Epithelial cell of prostate (primary cell): ENCODE results near the gene WHAMM.
"Not testable (repeated sequence)": the region's sequence is repeated elsewhere in the genome, so short reads cannot be mapped to it uniquely, and the experiment has no call there.

Experiments
- DNase-seq: peaks from one replicate; pipeline ENCODE4 v3.0.0-alpha.2; 2011; ENCODE audit warnings: low read depth, low spot score
- H3K27ac ChIP-seq: fragments of 450-650 bp; 2 replicates; pipeline ENCODE4 v1.5.1; 2017; ENCODE audit warnings: mild to moderate bottlenecking

The WHAMM gene

DNA sequence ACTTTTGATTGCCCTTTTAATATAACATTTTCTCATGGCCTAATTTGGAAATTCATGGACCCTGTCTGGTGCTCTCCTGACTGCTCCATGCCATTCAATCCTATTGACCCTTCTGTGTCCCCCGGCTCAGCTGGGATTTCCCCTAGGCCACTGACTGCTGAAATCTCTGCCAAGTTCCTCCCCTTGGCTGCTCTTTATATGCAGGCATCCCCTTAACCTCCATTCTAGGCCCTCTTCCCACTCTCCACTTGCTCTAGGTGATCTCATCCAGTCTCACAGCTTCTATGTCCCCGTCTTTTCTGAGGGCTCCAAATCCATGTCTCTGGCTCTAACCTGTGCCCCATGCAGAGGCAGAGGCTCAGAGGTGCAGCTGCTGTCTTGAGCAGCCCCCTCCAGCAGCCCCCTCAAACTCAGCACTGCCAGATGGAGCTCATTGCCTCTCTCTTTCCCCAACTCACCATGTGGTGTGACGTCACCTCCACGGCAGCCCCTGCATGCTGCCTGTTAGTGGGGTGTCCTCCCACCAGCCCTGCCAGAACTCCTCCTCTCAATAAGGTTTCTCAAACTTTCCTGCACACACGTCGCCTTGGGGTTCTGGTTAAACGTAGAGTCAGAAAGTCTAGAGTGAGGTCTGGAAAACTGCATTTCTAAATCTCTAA, 10.1 kb upstream of the WHAMM start:
- DNase-seq, result no peak
- no peak overlapping the region for H3K27ac ChIP-seq

DNA sequence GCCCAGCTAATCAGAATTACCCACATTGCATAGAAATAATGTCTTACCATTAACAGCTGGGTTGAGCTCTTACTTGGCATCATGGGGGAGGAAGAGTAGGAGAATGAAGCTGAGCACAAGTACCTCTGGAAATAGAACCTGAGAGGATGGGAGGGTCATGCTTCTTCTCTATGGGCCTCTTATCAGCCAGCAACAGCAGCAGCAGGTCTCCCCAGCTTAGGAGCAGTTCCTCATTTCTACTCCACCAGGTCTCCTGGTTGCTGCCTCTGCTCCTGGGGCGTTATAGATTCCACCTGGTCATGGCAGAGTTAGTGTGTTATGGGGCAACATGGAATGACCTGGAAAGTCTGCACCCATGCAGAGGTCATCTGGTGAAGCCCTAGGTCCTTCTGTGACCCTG, 6.9 kb upstream of the WHAMM start:
- no peak for DNase-seq
- no peak overlapping the region for H3K27ac ChIP-seq

DNA sequence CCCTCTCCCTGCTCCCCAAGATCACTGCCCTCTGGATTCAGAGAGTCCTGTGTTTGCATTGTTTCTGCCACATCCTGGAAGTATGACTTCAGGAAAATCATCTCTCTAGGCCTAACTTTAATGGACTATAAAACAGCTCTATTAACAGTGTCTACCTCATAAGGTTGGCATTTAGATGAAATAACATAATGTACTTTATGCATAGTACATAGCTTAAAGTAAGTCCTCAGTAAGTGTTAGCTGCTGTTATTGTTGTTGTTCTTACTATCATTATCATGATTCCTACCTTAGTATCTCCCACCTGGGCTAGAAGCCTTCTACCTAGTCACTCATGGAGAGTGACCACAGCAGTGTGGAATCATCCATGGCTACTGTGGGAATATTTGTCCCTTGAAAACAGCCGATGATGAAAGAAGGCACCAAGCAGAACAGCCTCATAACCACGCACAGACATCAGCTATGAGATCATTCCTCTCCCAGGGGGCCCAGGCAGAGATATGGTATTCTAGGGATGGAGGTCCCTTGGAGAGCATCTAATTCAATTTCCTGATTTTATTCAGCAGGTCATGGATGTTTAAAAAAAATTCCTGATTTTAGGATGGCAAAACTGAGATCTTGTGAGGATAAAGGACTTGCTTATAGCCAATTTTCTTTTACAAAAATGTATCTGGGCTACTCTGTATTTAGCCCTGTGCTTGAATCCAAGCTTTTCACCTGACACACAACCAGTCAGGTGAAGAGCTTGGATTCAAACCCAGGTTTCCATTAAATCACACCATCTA, 5.4 kb upstream of the WHAMM start:
- no peak for DNase-seq
- H3K27ac ChIP-seq, result peak overlapping the region; percentile 37

DNA sequence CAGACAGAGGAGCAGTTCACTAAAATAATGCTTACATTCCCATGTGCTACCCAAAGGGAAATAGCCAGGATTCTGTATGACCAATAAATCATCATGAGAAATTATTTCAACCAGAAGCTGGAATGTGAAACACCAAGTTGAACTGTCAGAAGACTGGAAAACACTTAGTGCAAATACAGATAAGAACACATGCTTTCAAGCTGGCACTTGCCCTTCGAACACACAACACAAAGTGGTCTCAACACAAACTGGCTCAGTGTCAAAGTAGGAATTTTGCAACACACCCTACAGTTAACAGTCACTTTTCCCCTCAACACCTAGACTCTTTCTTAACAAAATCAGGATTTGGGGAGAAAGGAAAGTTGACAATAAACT, 4.9 kb upstream of the WHAMM start:
- peak overlapping the region; percentile 37 for H3K27ac ChIP-seq
- peak; percentile 76 for DNase-seq

DNA sequence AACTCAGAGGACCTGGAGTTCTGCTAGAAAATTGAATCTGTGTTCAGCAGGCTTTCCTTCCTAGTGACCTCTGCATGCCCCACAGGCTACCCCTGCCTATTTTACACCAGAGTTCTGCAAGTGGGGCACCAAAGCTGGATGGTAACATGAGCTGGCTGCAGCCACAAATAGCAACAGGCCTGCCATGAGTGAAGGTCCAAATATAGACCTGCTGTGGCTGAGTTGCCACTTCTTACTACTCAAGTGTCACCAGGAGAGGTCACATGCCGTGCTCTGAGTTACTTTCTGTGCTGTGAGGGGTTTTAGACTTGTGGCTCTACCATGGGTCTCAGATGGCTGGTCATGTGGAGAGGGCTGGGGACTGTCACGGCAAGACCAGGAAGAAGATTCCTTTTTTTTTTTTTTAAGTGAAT, 3.4 kb upstream of the WHAMM start, which contains the start of gene FSD2:
FSD2 (minus strand) TSS at position 76 of the 413 bp plus-strand sequence. CDS start 18,679 bp downstream, outside the sequence.
- no peak for DNase-seq
- no peak within 1 kb of the TSS for H3K27ac ChIP-seq

DNA sequence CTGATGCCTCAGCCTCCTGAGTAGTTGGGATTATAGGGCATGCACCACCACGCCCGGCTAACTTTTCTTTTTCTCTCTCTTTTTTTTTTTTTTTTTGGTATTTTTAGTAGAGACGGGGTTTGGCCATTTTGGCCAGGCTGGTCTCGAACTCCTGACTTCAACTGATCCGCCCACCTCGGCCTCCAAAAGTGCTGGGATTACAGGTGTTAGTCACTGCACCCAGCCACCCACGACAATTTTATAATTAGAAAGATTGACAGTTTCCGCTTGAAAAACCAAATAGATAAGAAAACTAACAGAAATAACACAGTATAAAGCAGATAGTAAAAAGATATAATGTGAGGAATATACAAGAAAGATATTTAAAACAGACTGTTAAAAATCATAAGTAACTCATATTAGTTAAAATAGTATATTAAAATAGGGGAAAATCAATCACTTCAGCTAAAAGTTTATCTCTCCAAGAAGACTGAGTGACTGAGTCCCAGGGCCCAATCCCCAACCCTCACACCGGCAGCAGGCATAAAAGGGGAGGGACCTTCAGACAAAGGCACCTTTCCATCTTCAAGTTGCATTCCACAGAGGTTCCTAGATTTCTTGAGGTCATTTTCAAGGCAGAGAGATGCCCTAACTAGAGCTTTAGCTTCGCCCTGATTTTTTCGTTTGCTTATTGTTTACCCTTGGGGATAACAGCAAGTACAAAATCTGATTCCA, 1.4 kb upstream of the WHAMM start:
- no peak for DNase-seq
- peak overlapping the region; percentile 97 for H3K27ac ChIP-seq

DNA sequence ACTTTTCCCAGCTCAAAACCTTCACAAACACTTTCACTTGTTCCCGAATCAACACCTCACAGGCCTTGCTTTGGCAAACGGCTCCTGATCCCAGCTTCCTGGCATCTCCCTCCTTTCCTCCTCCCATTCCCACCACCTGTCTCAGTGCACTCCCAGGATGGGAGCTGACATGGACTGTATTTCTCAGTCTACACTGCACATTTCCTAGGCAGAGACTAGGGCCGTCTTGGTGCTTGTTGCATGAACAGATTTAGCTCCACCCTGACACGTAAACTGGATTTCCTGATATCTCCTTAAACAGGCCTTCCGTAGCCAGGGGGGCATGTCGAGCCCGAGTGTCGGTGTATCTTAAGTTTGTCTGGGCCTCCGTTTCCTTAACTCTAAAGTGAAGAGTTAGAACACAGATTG, 790 bp upstream of the WHAMM start:
- no peak for DNase-seq
- H3K27ac ChIP-seq, result peak overlapping the region; percentile 97

DNA sequence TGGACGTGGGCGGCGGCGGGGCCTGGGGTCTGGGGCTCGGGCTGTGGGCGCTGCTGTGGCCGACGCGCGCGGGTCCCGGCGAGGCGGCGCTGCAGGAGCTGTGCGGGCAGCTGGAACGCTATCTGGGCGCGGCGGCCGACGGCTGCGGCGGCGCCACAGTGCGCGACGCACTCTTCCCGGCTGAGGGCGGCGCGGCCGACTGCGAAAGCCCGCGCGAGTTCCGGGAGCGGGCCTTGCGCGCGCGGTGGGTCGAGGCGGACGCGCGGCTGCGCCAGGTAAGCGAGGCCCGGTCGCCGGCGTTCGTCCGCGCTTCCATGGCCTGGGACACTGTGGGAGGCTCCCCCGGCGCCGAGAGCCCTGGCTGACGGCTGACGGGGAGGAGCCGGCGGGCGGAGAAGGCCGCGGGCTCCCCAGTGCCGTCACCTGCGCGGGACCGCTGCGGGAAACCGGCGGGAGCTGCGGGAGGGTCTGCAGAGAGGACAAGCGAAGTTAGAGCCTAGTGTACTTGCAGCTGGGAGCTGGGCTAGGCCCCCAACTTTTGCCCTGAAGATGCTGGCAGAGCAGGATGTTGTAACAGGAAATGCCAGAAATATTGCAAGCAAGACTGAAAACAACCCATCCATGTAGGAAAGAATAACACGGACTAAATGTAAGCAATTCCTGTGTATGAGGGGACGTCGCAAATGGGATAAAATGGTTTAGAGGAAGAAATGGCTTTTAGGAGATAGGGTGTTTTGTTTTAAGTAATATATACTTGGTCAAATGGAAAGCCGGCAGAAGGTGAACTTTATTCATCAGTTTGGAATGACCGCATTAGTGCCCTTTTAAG, 847 bp downstream of the WHAMM start:
- DNase-seq, result no peak
- H3K27ac ChIP-seq, result peak overlapping the region; percentile 97

DNA sequence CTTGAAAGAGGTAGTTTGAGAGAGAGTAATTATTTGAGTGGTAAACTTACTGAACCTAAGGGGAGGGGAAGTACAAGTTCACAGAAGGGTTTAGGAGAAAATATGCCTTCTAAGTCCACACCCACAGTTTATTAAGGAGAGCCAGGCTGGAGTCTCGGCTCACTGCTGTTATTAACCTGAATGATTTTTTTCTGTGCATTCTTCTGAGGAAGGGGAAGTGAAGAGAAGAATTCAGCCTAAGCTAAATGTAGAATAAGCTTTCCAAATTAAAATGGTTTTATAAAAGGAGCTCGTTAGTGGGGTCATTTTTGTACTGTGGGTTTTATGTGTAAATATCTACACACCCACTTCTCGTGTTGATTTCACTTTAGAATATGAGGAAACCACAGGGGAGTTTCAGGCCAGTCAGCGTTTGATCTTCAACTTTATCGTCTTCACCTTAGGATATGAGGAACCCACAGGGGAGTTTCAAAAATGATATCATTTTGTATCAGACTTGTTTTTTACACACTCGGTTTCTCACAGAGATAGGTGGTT, 1.5 kb downstream of the WHAMM start:
- H3K27ac ChIP-seq, result peak overlapping the region; percentile 97
- no peak for DNase-seq

DNA sequence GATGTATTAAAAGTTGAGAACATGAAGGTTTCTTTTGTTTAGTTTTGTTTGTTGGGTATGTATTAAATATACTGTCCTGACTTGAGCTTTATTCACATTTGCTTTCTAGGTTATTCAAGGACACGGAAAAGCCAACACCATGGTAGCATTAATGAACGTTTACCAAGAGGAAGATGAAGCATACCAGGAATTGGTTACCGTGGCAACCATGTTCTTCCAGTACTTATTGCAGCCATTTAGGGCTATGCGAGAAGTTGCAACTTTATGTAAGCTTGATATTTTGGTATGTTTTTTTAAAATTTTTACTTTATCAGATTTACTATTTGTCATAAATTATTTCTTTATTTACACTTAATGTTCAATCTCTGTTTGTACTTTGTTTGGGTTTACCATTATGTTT, 3.6 kb downstream of the WHAMM start:
- DNase-seq, result no peak
- H3K27ac ChIP-seq, result no peak overlapping the region

DNA sequence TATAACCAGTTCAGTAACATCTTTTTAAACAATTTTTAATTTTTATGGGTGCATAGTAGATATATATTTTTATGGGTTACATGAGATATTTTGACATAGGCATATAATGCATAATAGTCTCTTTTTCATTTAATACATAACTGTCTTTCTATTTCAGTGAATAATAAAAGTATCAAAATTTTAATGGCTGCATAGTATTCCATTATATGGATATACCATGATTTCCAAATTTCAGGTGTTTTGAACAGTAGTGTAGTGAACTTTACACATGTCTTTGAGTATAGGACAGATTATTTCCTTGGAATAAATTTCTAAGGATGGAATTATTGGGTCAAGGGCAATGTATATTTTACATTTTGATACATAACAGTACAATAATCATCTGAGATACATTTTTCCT, 10.7 kb downstream of the WHAMM start:
- no peak for DNase-seq

DNA sequence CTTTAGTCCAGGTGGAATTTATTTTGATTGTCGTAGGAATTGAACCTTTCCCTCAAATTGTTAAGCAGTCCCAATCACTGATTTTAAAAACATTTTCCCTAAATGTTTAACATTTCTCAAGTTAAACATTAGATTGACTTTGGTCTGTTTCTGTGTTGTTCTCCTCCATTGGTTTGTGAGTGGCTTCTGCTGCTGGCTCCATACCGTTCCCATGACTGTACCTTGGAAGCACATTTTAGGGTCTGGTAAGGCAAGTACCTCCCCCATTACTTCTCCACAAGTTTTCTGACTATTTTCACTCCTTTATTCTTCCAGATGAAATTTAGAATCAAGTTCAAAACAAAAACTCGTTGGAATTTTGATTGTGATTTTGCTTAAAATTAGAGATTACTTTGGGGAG, 12.0 kb downstream of the WHAMM start:
- not testable (repeated sequence) for H3K27ac ChIP-seq, DNase-seq

More for the DNA sequence above, 10.7 kb downstream of the WHAMM start:
- no peak overlapping the region for H3K27ac ChIP-seq

DNA sequence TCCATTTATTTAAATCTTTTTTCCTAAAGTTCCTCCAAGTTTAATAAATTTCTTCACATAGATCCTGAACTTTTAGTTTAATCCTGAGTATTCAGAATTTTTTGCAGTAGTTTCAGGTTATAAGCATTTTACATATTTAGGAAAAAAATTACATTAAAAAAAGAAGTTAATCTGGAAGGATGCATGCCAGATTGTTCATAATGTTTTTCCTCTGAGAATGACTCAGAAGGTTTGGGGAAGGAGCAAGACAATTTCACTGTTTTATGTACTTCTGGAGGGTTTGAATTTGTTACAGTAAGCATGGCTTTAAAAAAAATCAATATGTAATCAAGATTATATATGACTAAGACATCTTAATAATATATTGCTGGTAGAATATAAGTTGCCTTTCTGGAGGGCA, 12.4 kb downstream of the WHAMM start:
- not testable (repeated sequence) for H3K27ac ChIP-seq, DNase-seq

DNA sequence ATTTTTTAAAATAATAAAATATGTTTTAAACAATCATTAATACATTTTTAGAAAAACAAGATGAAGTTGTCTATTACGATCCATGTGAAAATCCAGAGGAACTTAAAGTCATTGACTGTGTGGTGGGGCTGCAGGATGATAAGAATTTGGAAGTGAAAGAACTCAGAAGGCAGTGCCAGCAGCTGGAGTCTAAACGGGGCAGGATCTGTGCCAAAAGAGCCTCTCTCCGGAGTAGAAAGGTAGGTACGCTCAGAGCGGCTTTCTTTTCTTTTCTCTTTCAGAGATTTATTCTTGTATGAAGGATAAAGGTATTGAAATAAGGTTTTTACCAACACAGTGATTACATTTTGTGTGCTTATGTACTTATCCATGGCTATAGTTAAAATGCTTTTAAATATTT, 13.6 kb downstream of the WHAMM start:
- no peak overlapping the region for H3K27ac ChIP-seq
- no peak for DNase-seq

DNA sequence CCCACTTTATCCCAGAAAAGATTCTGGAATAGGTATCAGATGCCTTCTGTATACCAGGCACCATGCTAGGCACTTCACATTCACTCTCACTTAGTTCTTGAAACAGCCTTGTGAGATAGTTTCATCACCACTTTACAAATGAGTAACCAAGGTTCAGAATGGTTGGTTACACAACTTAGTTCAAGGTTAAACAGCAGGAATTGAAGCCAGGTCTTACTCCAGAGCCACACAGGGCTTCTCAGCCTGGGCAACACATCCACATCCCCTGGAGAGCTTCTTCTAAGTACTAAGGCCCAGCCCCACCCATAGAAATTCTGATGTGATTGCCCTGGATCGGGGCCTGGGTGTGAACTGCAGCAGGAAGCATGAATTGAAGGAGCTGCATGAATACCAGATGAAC, 18.6 kb downstream of the WHAMM start:
- H3K27ac ChIP-seq, result peak overlapping the region; percentile 21
- DNase-seq, result no peak

DNA sequence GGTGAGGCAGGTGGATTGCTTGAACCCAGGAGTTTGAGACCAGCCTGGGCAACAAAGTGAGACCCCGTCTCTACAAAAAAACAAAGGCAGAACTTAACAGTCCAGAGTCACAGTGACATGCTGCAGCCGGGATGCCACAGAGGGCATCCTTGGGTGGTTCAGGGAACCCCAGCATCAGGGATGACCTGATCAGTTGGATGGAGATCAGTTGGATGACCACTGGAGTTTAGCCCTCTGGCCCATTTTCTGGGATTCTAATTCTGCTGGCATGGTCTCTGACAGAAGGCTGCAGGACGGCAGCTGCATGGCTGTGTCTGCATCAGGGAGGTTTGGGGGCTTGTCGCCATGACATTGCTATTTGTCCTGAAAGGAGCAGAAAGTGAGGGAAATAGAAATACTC, 19.8 kb downstream of the WHAMM start:
- no peak for DNase-seq
- H3K27ac ChIP-seq, result no peak overlapping the region

DNA sequence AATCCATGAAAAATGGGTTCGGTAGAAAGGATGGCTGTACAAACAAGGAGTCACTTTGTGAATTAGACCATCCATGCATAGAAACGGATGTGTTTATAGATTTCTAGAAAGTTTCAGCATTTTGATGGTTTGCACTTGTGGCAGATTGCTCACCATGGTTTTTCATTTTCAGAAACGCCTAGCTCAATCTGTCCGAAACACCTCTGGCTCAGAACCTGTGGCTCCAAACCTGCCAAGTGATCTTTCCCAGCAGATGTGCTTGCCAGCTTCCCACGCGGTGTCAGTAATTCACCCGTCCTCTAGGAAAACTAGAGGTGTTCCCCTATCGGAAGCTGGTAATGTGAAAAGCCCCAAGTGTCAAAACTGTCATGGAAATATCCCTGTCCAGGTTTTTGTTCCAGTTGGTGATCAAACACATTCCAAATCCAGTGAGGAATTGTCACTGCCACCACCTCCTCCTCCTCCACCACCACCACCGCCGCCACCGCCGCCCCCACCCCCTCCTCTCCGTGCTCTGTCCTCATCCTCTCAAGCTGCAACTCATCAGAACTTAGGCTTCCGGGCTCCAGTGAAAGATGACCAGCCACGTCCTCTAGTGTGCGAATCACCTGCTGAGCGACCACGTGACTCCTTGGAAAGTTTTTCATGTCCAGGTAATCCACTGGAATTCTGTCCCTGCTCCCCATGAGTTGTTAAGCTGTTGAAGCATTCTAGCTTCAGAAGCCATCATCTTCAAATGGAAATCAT, 21.2 kb downstream of the WHAMM start:
- DNase-seq, result no peak
- H3K27ac ChIP-seq, result peak overlapping the region; percentile 91

DNA sequence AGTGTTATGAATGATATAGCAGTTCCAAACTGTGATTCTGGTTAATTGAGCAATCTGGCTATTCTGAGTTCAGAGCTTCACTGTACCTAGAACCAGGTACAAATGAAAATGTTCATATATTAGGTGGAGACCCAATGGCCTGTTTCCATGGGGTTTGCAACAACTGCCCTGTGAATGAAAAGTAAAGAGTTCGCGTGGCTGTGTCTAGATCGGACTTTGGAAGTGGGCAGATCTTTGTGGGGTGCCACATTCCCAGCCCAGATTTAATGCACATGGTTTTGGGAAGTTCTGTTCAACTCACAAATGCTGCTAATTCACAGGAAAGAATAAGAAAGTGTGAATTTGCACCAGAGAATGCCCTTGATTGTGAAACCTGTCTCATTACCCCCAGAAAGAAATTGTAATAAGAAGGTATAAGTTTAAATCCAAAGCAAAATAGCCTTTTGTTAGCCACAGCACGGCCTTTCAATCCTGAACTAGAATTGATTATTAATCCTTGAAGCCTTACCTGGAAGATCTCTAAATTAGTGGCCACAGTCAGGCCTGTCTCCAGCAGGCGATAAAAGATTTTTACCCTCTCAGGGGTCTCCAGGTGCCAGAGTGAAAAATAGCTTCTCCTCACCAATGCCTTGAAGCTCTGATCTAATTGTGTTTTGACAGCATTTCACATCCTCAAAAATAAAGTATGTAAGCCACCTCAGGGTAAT, 22.6 kb downstream of the WHAMM start:
- peak overlapping the region; percentile 91 for H3K27ac ChIP-seq
- DNase-seq, result no peak
